Embryonic facial prominence (tissue), 1 donor: ENCODE results near the gene CBL.
"Not testable (repeated sequence)": the region's sequence is repeated elsewhere in the genome, so short reads cannot be mapped to it uniquely, and the experiment has no call there.

Experiments used
- DNase-seq: peaks from one replicate; pipeline ENCODE4 v3.0.0-alpha.2; 2016; ENCODE audit errors: extremely low spot score

Gene CBL

GRCh38 chr11:119184399-119184798 is 21.7 kb upstream of the CBL start:
- not testable (repeated sequence) for DNase-seq

- no peak for DNase-seq
These were observed 20.0 kb upstream of the CBL start for GRCh38 chr11:119185981-119186634.

- DNase-seq: no peak
These were observed 18.8 kb upstream of the CBL start for GRCh38 chr11:119187123-119187892.

GRCh38 chr11:119188067-119188466 is 18.1 kb upstream of the CBL start:
- DNase-seq: no peak

- no peak for DNase-seq
These were observed 17.3 kb upstream of the CBL start for GRCh38 chr11:119188887-119189286.

GRCh38 chr11:119189393-119189792 is 16.7 kb upstream of the CBL start:
- DNase-seq: no peak

GRCh38 chr11:119190531-119190930 is 15.6 kb upstream of the CBL start:
- no peak for DNase-seq

GRCh38 chr11:119191265-119191664 is 14.9 kb upstream of the CBL start:
- DNase-seq: not testable (repeated sequence)

- no peak for DNase-seq
These were observed 14.0 kb upstream of the CBL start for GRCh38 chr11:119192111-119192510.

GRCh38 chr11:119193001-119193400 is 13.1 kb upstream of the CBL start:
- no peak for DNase-seq

GRCh38 chr11:119193626-119194025 is 12.5 kb upstream of the CBL start:
- DNase-seq: no peak

GRCh38 chr11:119194811-119195440 is 11.2 kb upstream of the CBL start:
- DNase-seq: no peak

GRCh38 chr11:119195680-119196079 is 10.5 kb upstream of the CBL start:
- no peak for DNase-seq

GRCh38 chr11:119196833-119197483 is 9.2 kb upstream of the CBL start:
- DNase-seq: peak; percentile 66

GRCh38 chr11:119198925-119199324 is 7.2 kb upstream of the CBL start:
- DNase-seq: no peak

- DNase-seq: not testable (repeated sequence)
These were observed 4.9 kb upstream of the CBL start for GRCh38 chr11:119201236-119201635.

GRCh38 chr11:119202554-119202953 is 3.6 kb upstream of the CBL start:
- DNase-seq: no peak

GRCh38 chr11:119204066-119204465 is 2.1 kb upstream of the CBL start:
- DNase-seq: no peak

GRCh38 chr11:119205080-119205479 is 1.1 kb upstream of the CBL start:
- no peak for DNase-seq

GRCh38 chr11:119206511-119207414 is 624 bp downstream of the CBL start:
- no peak for DNase-seq

GRCh38 chr11:119207415-119207960 is 1.3 kb downstream of the CBL start:
- DNase-seq: no peak
